K562 (cell line): ENCODE results near the gene MLYCD. TPM values are rescaled to one million over a fixed set of nuclear protein-coding genes. Genes with fewer than 3 reads are reported as not detected.
A peak's percentile ranks its signal among the peaks of the same experiment; 100 is the strongest.

Experiments
- ARNT ChIP-seq, 2 experiments: fragments of 450-650 bp; IDR thresholded peaks; 2 replicates each; pipeline ENCODE4 v1.6.1; 2016; ENCODE audit warnings: mild to moderate bottlenecking in 1 of 2
- BCL6 ChIP-seq: fragments of 250-450 bp; sonication (Bioruptor Pico); IDR thresholded peaks from 2 replicates; pipeline ENCODE4 v1.4.0; 2020
- CBX8 ChIP-seq: fragments of 200-600 bp; sonication (generic); IDR thresholded peaks from 2 replicates; pipeline ENCODE4 v1.6.1; 2012; ENCODE audit warnings: borderline replicate concordance, mixed run types, low read depth, mild to moderate bottlenecking, moderate library complexity, mixed read lengths, low read length, control low read depth, inconsistent platforms; ENCODE audit not compliant: poor library complexity, severe bottlenecking; ENCODE audit errors: extremely low read depth
- KLF16 ChIP-seq: IDR thresholded peaks from 2 replicates; pipeline ENCODE4 v1.6.1; 2016; ENCODE audit warnings: antibody characterized with exemption
- MAFK ChIP-seq: IDR thresholded peaks from 2 replicates; pipeline ENCODE4 v1.6.1; 2011; ENCODE audit warnings: low read length, improper control_type of control experiment
- MTA1 ChIP-seq: fragments of 450-650 bp; IDR thresholded peaks from 2 replicates; pipeline ENCODE4 v1.6.1; 2017; ENCODE audit warnings: borderline replicate concordance
- NRF1 ChIP-seq, 2 experiments: fragments of 450-650 bp; IDR thresholded peaks in 1 of 2; conservative IDR thresholded peaks in 1 of 2; 2 replicates each; pipeline ENCODE4 v1.6.1; 2014; ENCODE audit warnings: mild to moderate bottlenecking in 2 of 2
- PHB ChIP-seq: fragments of 250-450 bp; sonication (Bioruptor Pico); IDR thresholded peaks from 2 replicates; pipeline ENCODE4 v1.5.0; 2021
- SP2 ChIP-seq: IDR thresholded peaks from 2 replicates; pipeline ENCODE4 v1.6.1; 2011; ENCODE audit warnings: mild to moderate bottlenecking, low read depth, low read length, moderate library complexity; ENCODE audit not compliant: poor library complexity, severe bottlenecking; ENCODE audit errors: extremely low read depth
- SREBF1 ChIP-seq: fragments of 150-350 bp; IDR thresholded peaks from 2 replicates; pipeline ENCODE4 v1.6.1; 2014; ENCODE audit warnings: antibody characterized with exemption, low read depth, low read length, borderline replicate concordance
- SREBF2 ChIP-seq: sonication (generic); formaldehyde crosslinking; IDR thresholded peaks from 2 replicates; pipeline ENCODE4 v1.4.0; 2020; ENCODE audit warnings: mild to moderate bottlenecking, missing genetic modification reagents
- SRF ChIP-seq, 2 experiments: fragments of 250-450, 450-650 bp in 1 of 2; sonication (Bioruptor Pico) in 1 of 2; sonication (generic) in 1 of 2; formaldehyde crosslinking; IDR thresholded peaks; 2 replicates each; pipeline versions ENCODE4 v1.5.0 to v1.5.1; 2020 to 2022; ENCODE audit warnings: mild to moderate bottlenecking in 1 of 2, missing genetic modification reagents in 1 of 2
- STAG1 ChIP-seq: sonication (generic); formaldehyde crosslinking; IDR thresholded peaks from 2 replicates; pipeline ENCODE4 v1.5.0; 2020; ENCODE audit warnings: missing genetic modification reagents, borderline replicate concordance
- TEAD4 ChIP-seq, 2 experiments: sonication (generic) in 1 of 2; formaldehyde crosslinking in 1 of 2; IDR thresholded peaks; 2 replicates each; pipeline versions ENCODE4 v1.6.1 to v1.8.0; 2012 to 2022; ENCODE audit warnings: borderline replicate concordance in 1 of 2, inconsistent platforms in 1 of 2, low read length in 1 of 2, mild to moderate bottlenecking in 1 of 2, missing genetic modification reagents in 1 of 2
- ZKSCAN8 ChIP-seq: fragments of 200-800 bp; sonication (Bioruptor generic); IDR thresholded peaks from 2 replicates; pipeline ENCODE4 v1.6.1; 2016; ENCODE audit warnings: missing genetic modification characterization, missing compliant biosample characterization
- ZNF408 ChIP-seq: fragments of 250-450 bp; sonication (Bioruptor Pico); IDR thresholded peaks from 2 replicates; pipeline ENCODE4 v1.4.0; 2020; ENCODE audit warnings: low read depth, mild to moderate bottlenecking, moderate library complexity
- ZNF551 ChIP-seq: fragments of 250-450 bp; sonication (Bioruptor Pico); IDR thresholded peaks from 2 replicates; pipeline ENCODE4 v1.5.0; 2021; ENCODE audit warnings: mild to moderate bottlenecking, moderate library complexity
- ZNF561 ChIP-seq: fragments of 450-650 bp; formaldehyde crosslinking; conservative IDR thresholded peaks from 2 replicates; pipeline ENCODE4 v1.4.0; 2020; ENCODE audit warnings: mild to moderate bottlenecking, moderate library complexity
- ZNF644 ChIP-seq: fragments of 200-800 bp; sonication (Bioruptor generic); IDR thresholded peaks from 2 replicates; pipeline ENCODE4 v1.6.1; 2016; ENCODE audit warnings: low read depth, missing genetic modification characterization, missing compliant biosample characterization
- polyA plus RNA-seq, 8 experiments: library from polyadenylated mRNA; depleted of rRNA in 4 of 8; stranded (reverse) in 5 of 8; unstranded in 3 of 8; fragments of >200 nt; fragmentation: Nextera tagmentation in 2 of 8; fragmentation: Illumina TruSeq in 1 of 8; extraction: Ambion mirVana in 2 of 8; extraction: Trizol in 1 of 8; gene quantifications; 2 replicates each; pipeline versions ENCODE4 v1.2.1 to v1.2.3, GENCODE V29; 2011 to 2014; ENCODE audit warnings: inconsistent platforms in 1 of 8, missing spikeins in 1 of 8
- total RNA-seq, 7 experiments: library from RNA; depleted of rRNA in 6 of 7; stranded (reverse); fragments of >200 nt in 6 of 7; fragmentation: Illumina TruSeq in 2 of 7; extraction: Trizol in 2 of 7; gene quantifications; 2 replicates each; pipeline versions ENCODE4 v1.2.1 to v1.2.3, GENCODE V29; 2011 to 2021; ENCODE audit warnings: low replicate concordance in 1 of 7
- TF ChIP-seq, protein P1 (sequence below): fragments of 450-650 bp; IDR thresholded peaks from 2 replicates; pipeline ENCODE4 v1.6.1; 2016
- TF ChIP-seq, protein P2 (sequence below): fragments of 450-650 bp; IDR thresholded peaks from 2 replicates; pipeline ENCODE4 v1.6.1; 2016; ENCODE audit warnings: low read depth, mild to moderate bottlenecking, moderate library complexity
- TF ChIP-seq, protein P3 (sequence below): sonication (generic); formaldehyde crosslinking; IDR thresholded peaks from 2 replicates; pipeline ENCODE4 v1.8.0; 2022; ENCODE audit warnings: missing genetic modification reagents, mild to moderate bottlenecking, borderline replicate concordance
- TF ChIP-seq, protein P4 (sequence below): sonication (generic); formaldehyde crosslinking; IDR thresholded peaks from 2 replicates; pipeline ENCODE4 v1.8.0; 2022; ENCODE audit warnings: missing genetic modification reagents, mild to moderate bottlenecking, borderline replicate concordance

Gene MLYCD
- total and polyA plus RNA-seq, 9 of the 15 experiments (the other 6 are each of a cell fraction or from before 2014, with no cell fraction given): 0.15 to 2.0 (median 1.0) TPM

DNA sequence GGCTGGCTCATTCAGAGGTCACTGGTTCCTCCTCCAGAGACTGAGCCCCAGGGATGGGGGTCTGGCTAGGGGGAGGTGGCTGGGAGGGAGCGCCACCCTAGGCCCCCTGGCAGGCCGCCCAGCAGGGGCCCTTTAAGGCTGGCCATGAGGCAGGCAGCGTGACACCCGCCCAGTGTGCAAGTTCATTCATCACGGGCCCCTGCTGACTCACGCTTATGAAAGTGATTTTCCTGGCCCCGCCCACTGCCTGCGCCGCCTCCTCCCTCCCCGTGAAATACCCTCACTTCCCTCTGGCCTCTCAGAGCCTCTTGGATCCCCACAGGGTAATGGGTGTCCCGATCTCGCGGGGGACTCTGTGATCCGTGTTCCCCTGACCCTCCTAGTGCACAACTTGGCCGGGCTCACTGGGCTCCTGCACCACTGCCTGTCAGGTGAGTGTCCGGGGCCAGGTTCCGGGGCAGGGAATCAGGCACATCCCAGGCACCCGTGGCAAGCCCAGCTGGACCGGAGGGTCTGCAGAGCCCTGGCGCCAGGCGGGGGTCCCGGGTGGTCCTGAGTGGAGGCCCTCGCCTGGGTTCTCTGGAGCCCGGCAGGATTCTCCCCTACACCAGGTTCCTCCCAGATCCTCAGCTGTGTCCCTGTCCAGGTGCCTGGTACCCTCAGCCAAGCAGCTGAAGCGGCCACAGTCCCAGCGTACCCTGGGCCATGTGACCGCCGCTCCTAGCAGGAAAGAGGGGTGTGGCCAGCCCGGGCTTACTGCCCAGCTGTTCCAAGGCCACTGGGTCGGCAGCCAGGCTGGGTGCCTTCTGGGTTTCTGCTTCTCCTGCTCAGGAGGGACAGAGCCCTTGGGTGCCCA, 54.3 kb downstream of the MLYCD start, which contains the start of gene OSGIN1 (continued):
- no peak for TF ChIP-seq SREBF1
- TF ChIP-seq ZNF408 (CRISPR knock-in tag): no peak
- TF ChIP-seq, protein P1, sequence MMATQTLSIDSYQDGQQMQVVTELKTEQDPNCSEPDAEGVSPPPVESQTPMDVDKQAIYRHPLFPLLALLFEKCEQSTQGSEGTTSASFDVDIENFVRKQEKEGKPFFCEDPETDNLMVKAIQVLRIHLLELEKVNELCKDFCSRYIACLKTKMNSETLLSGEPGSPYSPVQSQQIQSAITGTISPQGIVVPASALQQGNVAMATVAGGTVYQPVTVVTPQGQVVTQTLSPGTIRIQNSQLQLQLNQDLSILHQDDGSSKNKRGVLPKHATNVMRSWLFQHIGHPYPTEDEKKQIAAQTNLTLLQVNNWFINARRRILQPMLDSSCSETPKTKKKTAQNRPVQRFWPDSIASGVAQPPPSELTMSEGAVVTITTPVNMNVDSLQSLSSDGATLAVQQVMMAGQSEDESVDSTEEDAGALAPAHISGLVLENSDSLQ: peak; percentile 90
- no peak; the same call in 1 of the 2 replicates for TF ChIP-seq MTA1
- TF ChIP-seq TEAD4 (IDR thresholded peaks at IDR 0.05; ENCODE audit: low read length): no peak; the same call in 1 of the 2 replicates
- TF ChIP-seq TEAD4 (CRISPR knock-in tag; IDR thresholded peaks at IDR 0.05; ENCODE audit: borderline replicate concordance): peak; percentile 65; the same call in 1 of the 2 replicates
- TF ChIP-seq PHB: no peak
- TF ChIP-seq CBX8: no peak
- no peak for TF ChIP-seq ARNT (IDR thresholded peaks at IDR 0.05)
- TF ChIP-seq, protein P2, sequence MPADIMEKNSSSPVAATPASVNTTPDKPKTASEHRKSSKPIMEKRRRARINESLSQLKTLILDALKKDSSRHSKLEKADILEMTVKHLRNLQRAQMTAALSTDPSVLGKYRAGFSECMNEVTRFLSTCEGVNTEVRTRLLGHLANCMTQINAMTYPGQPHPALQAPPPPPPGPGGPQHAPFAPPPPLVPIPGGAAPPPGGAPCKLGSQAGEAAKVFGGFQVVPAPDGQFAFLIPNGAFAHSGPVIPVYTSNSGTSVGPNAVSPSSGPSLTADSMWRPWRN: peak; percentile 71
- peak; percentile 85 for TF ChIP-seq MAFK
- TF ChIP-seq BCL6 (CRISPR knock-in tag): no peak
- TF ChIP-seq SP2: no peak
- peak; percentile 81 to 84 for TF ChIP-seq NRF1 (conservative IDR thresholded peaks at IDR 0.05 in 1 of 2, IDR thresholded peaks at IDR 0.05 in 1 of 2)
- TF ChIP-seq, protein P3, sequence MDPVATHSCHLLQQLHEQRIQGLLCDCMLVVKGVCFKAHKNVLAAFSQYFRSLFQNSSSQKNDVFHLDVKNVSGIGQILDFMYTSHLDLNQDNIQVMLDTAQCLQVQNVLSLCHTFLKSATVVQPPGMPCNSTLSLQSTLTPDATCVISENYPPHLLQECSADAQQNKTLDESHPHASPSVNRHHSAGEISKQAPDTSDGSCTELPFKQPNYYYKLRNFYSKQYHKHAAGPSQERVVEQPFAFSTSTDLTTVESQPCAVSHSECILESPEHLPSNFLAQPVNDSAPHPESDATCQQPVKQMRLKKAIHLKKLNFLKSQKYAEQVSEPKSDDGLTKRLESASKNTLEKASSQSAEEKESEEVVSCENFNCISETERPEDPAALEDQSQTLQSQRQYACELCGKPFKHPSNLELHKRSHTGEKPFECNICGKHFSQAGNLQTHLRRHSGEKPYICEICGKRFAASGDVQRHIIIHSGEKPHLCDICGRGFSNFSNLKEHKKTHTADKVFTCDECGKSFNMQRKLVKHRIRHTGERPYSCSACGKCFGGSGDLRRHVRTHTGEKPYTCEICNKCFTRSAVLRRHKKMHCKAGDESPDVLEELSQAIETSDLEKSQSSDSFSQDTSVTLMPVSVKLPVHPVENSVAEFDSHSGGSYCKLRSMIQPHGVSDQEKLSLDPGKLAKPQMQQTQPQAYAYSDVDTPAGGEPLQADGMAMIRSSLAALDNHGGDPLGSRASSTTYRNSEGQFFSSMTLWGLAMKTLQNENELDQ (CRISPR knock-in tag): no peak
- TF ChIP-seq, protein P4, sequence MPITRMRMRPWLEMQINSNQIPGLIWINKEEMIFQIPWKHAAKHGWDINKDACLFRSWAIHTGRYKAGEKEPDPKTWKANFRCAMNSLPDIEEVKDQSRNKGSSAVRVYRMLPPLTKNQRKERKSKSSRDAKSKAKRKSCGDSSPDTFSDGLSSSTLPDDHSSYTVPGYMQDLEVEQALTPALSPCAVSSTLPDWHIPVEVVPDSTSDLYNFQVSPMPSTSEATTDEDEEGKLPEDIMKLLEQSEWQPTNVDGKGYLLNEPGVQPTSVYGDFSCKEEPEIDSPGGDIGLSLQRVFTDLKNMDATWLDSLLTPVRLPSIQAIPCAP (CRISPR knock-in tag): no peak
- TF ChIP-seq SRF (CRISPR knock-in tag; IDR thresholded peaks at IDR 0.05): peak in 1 of 2 experiments; percentile 53; a peak in 2 of 4 replicates
- TF ChIP-seq ZKSCAN8 (CRISPR knock-in tag): no peak
- TF ChIP-seq KLF16: no peak
- TF ChIP-seq ZNF551 (CRISPR knock-in tag): no peak
- no peak for TF ChIP-seq ZNF561
- TF ChIP-seq SREBF2 (CRISPR knock-in tag): 0 out of 2 replicates have a peak, but pooled peaks have one; percentile 40
- TF ChIP-seq STAG1 (CRISPR knock-in tag): no peak
- TF ChIP-seq ZNF644 (tag): no peak
